ENCODE measurements around the gene PTPRD.

DNA sequence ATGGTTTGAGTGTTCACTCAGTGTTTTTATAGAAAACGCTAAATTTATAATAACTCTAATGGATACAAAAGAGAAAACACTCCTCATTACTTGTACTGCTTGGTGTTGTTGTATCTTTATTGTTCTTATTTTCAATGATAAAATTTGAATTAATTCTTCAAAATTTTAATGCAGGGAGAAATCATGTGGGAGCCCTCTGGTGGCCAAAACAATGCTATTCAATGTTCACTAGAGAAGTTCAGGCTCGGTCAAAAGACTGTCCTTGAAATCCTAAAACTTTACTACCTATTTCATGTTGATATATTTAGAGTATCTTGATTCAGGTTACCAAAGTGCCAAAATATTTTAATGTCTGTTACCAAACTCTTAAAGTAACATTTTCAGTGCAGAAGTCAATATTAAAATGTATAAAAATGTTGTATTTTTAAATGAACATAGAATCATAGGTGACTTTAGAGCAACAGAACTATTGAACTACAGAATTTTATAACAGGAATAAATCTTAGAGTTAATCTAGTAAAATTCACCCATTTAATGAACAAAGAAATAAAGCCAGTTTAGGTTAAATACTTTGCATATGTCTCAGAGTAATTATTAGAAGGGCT lies 1259.8 kb downstream of the PTPRD start:
- TF ChIP-seq, protein P1, sequence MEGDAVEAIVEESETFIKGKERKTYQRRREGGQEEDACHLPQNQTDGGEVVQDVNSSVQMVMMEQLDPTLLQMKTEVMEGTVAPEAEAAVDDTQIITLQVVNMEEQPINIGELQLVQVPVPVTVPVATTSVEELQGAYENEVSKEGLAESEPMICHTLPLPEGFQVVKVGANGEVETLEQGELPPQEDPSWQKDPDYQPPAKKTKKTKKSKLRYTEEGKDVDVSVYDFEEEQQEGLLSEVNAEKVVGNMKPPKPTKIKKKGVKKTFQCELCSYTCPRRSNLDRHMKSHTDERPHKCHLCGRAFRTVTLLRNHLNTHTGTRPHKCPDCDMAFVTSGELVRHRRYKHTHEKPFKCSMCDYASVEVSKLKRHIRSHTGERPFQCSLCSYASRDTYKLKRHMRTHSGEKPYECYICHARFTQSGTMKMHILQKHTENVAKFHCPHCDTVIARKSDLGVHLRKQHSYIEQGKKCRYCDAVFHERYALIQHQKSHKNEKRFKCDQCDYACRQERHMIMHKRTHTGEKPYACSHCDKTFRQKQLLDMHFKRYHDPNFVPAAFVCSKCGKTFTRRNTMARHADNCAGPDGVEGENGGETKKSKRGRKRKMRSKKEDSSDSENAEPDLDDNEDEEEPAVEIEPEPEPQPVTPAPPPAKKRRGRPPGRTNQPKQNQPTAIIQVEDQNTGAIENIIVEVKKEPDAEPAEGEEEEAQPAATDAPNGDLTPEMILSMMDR (IDR thresholded peaks at IDR 0.05; ENCODE audit: low read depth, low read length, poor library complexity, severe bottlenecking), result peak; percentile 69
- TF ChIP-seq EZH2phosphoT487 (IDR thresholded peaks at IDR 0.05; ENCODE audit: borderline replicate concordance, low read length), result no peak

Measured in DOHH2 (cell line).